Measurements from ENCODE around the gene IRX5.

The IRX5 gene

GRCh38 chr16:54936201-54936978, 5.7 kb downstream of the IRX5 start:
- TF ChIP-seq OSR1 (CRISPR knock-in tag; IDR thresholded peaks at IDR 0.05) (no peak), ZNF70 (CRISPR knock-in tag; IDR thresholded peaks at IDR 0.05) (no peak), TOX (CRISPR knock-in tag; IDR thresholded peaks at IDR 0.05; ENCODE audit: borderline replicate concordance) (no peak), TSHZ2 (CRISPR knock-in tag; IDR thresholded peaks at IDR 0.05) (no peak), ZFP3 (CRISPR knock-in tag; IDR thresholded peaks at IDR 0.05) (no peak), CSDC2 (CRISPR knock-in tag; IDR thresholded peaks at IDR 0.05) (no peak), PPARA (CRISPR knock-in tag; IDR thresholded peaks at IDR 0.05; ENCODE audit: borderline replicate concordance) (no peak)
- TF ChIP-seq, protein P1, sequence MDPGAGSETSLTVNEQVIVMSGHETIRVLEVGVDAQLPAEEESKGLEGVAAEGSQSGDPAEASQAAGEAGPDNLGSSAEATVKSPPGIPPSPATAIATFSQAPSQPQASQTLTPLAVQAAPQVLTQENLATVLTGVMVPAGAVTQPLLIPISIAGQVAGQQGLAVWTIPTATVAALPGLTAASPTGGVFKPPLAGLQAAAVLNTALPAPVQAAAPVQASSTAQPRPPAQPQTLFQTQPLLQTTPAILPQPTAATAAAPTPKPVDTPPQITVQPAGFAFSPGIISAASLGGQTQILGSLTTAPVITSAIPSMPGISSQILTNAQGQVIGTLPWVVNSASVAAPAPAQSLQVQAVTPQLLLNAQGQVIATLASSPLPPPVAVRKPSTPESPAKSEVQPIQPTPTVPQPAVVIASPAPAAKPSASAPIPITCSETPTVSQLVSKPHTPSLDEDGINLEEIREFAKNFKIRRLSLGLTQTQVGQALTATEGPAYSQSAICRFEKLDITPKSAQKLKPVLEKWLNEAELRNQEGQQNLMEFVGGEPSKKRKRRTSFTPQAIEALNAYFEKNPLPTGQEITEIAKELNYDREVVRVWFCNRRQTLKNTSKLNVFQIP (CRISPR knock-in tag; IDR thresholded peaks at IDR 0.05; ENCODE audit: borderline replicate concordance, low read depth) = no peak
- ATAC-seq = no peak

DNA sequence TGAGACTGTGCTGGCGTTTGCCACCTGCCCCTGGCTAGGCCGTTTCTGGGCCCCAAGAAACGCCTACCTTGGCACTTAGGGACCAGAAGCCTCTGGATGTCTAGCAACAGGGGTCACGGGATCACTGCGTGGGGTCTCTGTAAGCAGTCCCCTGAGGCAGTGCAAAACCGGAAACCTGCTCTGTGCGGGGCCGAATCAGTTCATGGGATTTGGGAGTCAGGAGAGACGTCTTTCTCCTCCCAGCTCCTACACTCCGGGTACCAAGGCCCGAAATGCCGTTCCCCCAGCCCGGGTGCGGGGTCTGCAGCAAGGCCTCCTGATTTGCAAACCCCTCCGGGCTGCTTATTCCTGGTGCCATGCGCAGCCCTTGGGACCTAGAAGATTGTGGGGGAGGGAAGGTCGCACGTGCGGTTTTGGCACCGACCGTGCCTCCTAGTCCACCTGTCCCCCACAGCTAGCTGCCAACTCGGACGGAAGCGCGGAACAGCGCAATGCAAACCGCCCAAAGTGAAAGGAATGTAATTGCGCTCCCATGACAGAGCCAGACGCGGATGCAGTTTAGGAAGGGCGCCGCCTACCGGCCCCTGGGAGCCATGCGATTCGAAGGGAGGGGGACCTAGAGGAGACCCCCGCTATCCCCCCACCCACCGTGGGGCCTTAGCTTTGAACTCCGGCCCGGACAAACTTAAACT, 6.5 kb downstream of the IRX5 start:
- TF ChIP-seq ZNF70 (CRISPR knock-in tag; IDR thresholded peaks at IDR 0.05) = no peak
- TF ChIP-seq SNAI2 (CRISPR knock-in tag; IDR thresholded peaks at IDR 0.05) = no peak
- TF ChIP-seq TOX (CRISPR knock-in tag; IDR thresholded peaks at IDR 0.05; ENCODE audit: borderline replicate concordance) = no peak
- no peak for TF ChIP-seq ZFP3 (CRISPR knock-in tag; IDR thresholded peaks at IDR 0.05)
- no peak for TF ChIP-seq ZC3H10 (CRISPR knock-in tag; IDR thresholded peaks at IDR 0.05)
- no peak for TF ChIP-seq ZNF8 (CRISPR knock-in tag; IDR thresholded peaks at IDR 0.05)
- no peak for TF ChIP-seq OSR1 (CRISPR knock-in tag; IDR thresholded peaks at IDR 0.05)
- no peak for TF ChIP-seq ESRRG (CRISPR knock-in tag; IDR thresholded peaks at IDR 0.05)
- TF ChIP-seq CSDC2 (CRISPR knock-in tag; IDR thresholded peaks at IDR 0.05) = no peak
- ATAC-seq = no peak

- no peak for ATAC-seq
These were observed 7.1 kb downstream of the IRX5 start for GRCh38 chr16:54937671-54938211.

More at GRCh38 chr16:54937671-54938211, 7.1 kb downstream of the IRX5 start:
- TF ChIP-seq RARB (CRISPR knock-in tag; IDR thresholded peaks at IDR 0.05) (no peak), ZC3H10 (CRISPR knock-in tag; IDR thresholded peaks at IDR 0.05) (no peak), TOX (CRISPR knock-in tag; IDR thresholded peaks at IDR 0.05; ENCODE audit: borderline replicate concordance) (no peak), PATZ1 (CRISPR knock-in tag; IDR thresholded peaks at IDR 0.05; ENCODE audit: borderline replicate concordance) (no peak), ZNF8 (CRISPR knock-in tag; IDR thresholded peaks at IDR 0.05) (no peak), CREB5 (CRISPR knock-in tag; IDR thresholded peaks at IDR 0.05; ENCODE audit: low read depth) (no peak), ARNTL (CRISPR knock-in tag; IDR thresholded peaks at IDR 0.05; ENCODE audit: borderline replicate concordance, low read depth) (no peak), ISL1 (CRISPR knock-in tag; IDR thresholded peaks at IDR 0.05) (no peak), GLIS3 (CRISPR knock-in tag; IDR thresholded peaks at IDR 0.05) (no peak)
